ENCODE measurements around the gene KIAA1191. TPM values are rescaled to one million over a fixed set of nuclear protein-coding genes. Genes with fewer than 3 reads are reported as not detected.

KIAA1191 gene
- total RNA-seq, 1 experiment from 2014 or later: 128 TPM

DNA sequence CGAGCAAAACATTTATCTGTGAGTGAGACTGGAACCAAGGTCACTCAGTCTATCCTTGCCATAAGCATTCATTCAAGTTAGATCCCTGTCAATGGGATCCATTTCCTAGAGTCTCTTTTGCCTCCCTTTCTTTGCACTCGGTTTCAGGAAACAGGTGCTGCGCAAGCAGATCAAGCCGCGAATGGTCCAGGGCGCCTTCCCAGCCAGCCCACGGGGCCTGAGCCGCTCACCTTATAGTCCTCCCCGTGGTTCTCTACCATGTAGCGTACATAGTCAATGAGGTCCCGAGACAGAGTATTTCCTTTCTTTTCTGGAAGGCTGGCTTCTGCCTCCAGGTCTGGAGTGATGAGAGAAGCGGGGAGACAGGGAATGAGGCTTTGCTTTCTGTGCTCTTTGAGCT lies 23.4 kb upstream of the KIAA1191 start:
- Histone ChIP-seq H3K18ac (ENCODE audit: insufficient read length, low read depth, low read length) (no peak overlapping the region), H2BK120ac (ENCODE audit: low read depth, low read length, poor library complexity, severe bottlenecking) (no peak overlapping the region), H3K14ac (ENCODE audit: insufficient read depth, low read length) (no peak overlapping the region), H4K20me1 (ENCODE audit: control insufficient read depth, insufficient read depth, insufficient read length) (no peaks in the 10 kb centered on the region), H3K23ac (ENCODE audit: insufficient read length, low read depth, low read length) (no peak overlapping the region), H3K79me2 (ENCODE audit: insufficient read depth, low read length) (peaks cover 8% of the 10 kb centered on the region; the same call in 1 of the 2 replicates), H3K23me2 (ENCODE audit: insufficient read length, low read depth, low read length, poor library complexity, severe bottlenecking) (peaks cover 7% of the 10 kb centered on the region), H2BK5ac (ENCODE audit: insufficient read length, low read length) (no peak overlapping the region), H4K91ac (ENCODE audit: insufficient read length, low read depth, low read length) (no peak overlapping the region), H3K4me1 (ENCODE audit: insufficient read depth, low read length) (no peaks in the 10 kb centered on the region), H2AK5ac (ENCODE audit: insufficient read length, low read length) (no peak overlapping the region), H2BK12ac (ENCODE audit: insufficient read length, low read depth, low read length) (no peak overlapping the region), H3K27ac (ENCODE audit: insufficient read length, low read depth, low read length) (no peak overlapping the region), H3K56ac (ENCODE audit: insufficient read length, low read depth, low read length) (no peak overlapping the region), H4K5ac (ENCODE audit: insufficient read length, low read depth, low read length) (no peak overlapping the region), H3T11ph (ENCODE audit: low read length) (no peak overlapping the region), H3K27me3 (ENCODE audit: insufficient read depth, low read length) (no peaks in the 10 kb centered on the region), H3K9me3 (ENCODE audit: control insufficient read depth, low read depth, low read length) (no peaks in the 10 kb centered on the region), H3K79me1 (ENCODE audit: insufficient read depth, low read depth, low read length, poor library complexity, severe bottlenecking) (no peaks in the 10 kb centered on the region), H3K4ac (ENCODE audit: low read depth, low read length) (no peak overlapping the region), H2BK15ac (ENCODE audit: low read depth, low read length) (no peak overlapping the region), H4K8ac (replicated peaks; ENCODE audit: insufficient read length, low read depth, low read length) (no peak overlapping the region), H2BK20ac (ENCODE audit: low read depth, low read length, poor library complexity, severe bottlenecking) (no peak overlapping the region), H3K4me2 (ENCODE audit: insufficient read depth, insufficient read length, low read length) (no peak overlapping the region), H3K9ac (ENCODE audit: extremely low read depth, insufficient read length, low read length) (no peak overlapping the region), H2AFZ (ENCODE audit: low read length) (no peak overlapping the region)
- Mint-ChIP-seq H3K4me1 (peaks cover 12% of the 10 kb centered on the region in 2 experiments), H3K36me3 (ENCODE audit: insufficient read depth in 1 of 3, low read depth in 3 of 3) (peaks cover 35 to 75% (median 43%) of the 10 kb centered on the region in 3 experiments), H3K27me3 (ENCODE audit: low read depth) (no peaks in the 10 kb centered on the region), H3K27ac (no peak overlapping the region), H3K9me3 (peaks cover 0 to 3% of the 10 kb centered on the region in 2 experiments; a peak in 1 of 5 replicates), H3K4me3 (no peak overlapping the region)
- TF ChIP-seq CTCF (conservative IDR thresholded peaks at IDR 0.05): no peak
- DNase-seq: no peak
- WGBS (ENCODE audit: extremely low coverage, insufficient read length, low lambda C conversion rate): no CpG with 5 or more reads among the region's 12 CpGs

All from H9 (cell line).